Stimulated activated CD8-positive, alpha-beta memory T cell treated with anti-CD3 and anti-CD28 coated beads, Interleukin-4, amount 100 ng/mL, for 24 hours (primary cell): Measurements from ENCODE around the gene MICU2.
A peak's percentile ranks its signal among the peaks of the same experiment; 100 is the strongest.

Experiments
- DNase-seq: peaks from one replicate; pipeline ENCODE4 v3.0.0-alpha.2; 2020; ENCODE audit warnings: low read depth

The MICU2 gene

GRCh38 chr13:21603531-21604448 is at the start of gene MICU2:
Gene MICU2 (minus strand): TSS chr13:21604170. CDS start chr13:21604148, 22 bp downstream.
- peak; percentile 92 for DNase-seq

- no peak for DNase-seq
Measured at GRCh38 chr13:21641629-21642028, 37.7 kb upstream of the MICU2 start.

GRCh38 chr13:21639561-21639960 is 35.6 kb upstream of the MICU2 start:
- no peak for DNase-seq

GRCh38 chr13:21638319-21639282 is 34.6 kb upstream of the MICU2 start:
- no peak for DNase-seq

GRCh38 chr13:21637296-21637695 is 33.3 kb upstream of the MICU2 start:
- peak; percentile 11 for DNase-seq

- no peak for DNase-seq
Measured at GRCh38 chr13:21636656-21637055, 32.7 kb upstream of the MICU2 start.

GRCh38 chr13:21632196-21632595 is 28.2 kb upstream of the MICU2 start:
- no peak for DNase-seq

GRCh38 chr13:21625366-21625765 is 21.4 kb upstream of the MICU2 start:
- no peak for DNase-seq

- no peak for DNase-seq
Measured at GRCh38 chr13:21620861-21621260, 16.9 kb upstream of the MICU2 start.

GRCh38 chr13:21619633-21620220 is 15.8 kb upstream of the MICU2 start:
- no peak for DNase-seq

GRCh38 chr13:21616880-21617279 is 12.9 kb upstream of the MICU2 start:
- no peak for DNase-seq

GRCh38 chr13:21616205-21616866 is 12.4 kb upstream of the MICU2 start:
- no peak for DNase-seq

GRCh38 chr13:21615427-21615826 is 11.5 kb upstream of the MICU2 start:
- no peak for DNase-seq

- DNase-seq, result no peak
Measured at GRCh38 chr13:21613791-21614190, 9.8 kb upstream of the MICU2 start.

- no peak for DNase-seq
Measured at GRCh38 chr13:21611385-21611784, 7.4 kb upstream of the MICU2 start.

- DNase-seq, result no peak
Measured at GRCh38 chr13:21610687-21611086, 6.7 kb upstream of the MICU2 start.

GRCh38 chr13:21608961-21609360 is 5.0 kb upstream of the MICU2 start:
- no peak for DNase-seq

- DNase-seq, result no peak
Measured at GRCh38 chr13:21606796-21607195, 2.8 kb upstream of the MICU2 start.

GRCh38 chr13:21606251-21606650 is 2.3 kb upstream of the MICU2 start:
- DNase-seq, result no peak

- DNase-seq, result no peak
Measured at GRCh38 chr13:21596722-21597121, 7.2 kb downstream of the MICU2 start.

GRCh38 chr13:21595546-21595822 is 8.5 kb downstream of the MICU2 start:
- DNase-seq, result no peak
